GM06990 (cell line): Measurements from ENCODE around the gene RPS3A.
"Not testable (repeated sequence)": the region's sequence is repeated elsewhere in the genome, so short reads cannot be mapped to it uniquely, and the experiment has no call there.

Experiments used
- DNase-seq: peaks from one replicate; pipeline ENCODE4 v3.0.0-alpha.2; 2011; ENCODE audit not compliant: insufficient read length; ENCODE audit errors: extremely low read depth
- H3K27me3 ChIP-seq: replicated peaks from 2 replicates; pipeline ENCODE4 v1.6.0; 2011; ENCODE audit warnings: low read length; ENCODE audit not compliant: control insufficient read depth, insufficient read depth
- H3K36me3 ChIP-seq: 2 replicates; pipeline ENCODE4 v1.5.1; 2011; ENCODE audit warnings: low read length; ENCODE audit not compliant: control insufficient read depth, insufficient read depth
- H3K4me3 ChIP-seq: replicated peaks from 2 replicates; pipeline ENCODE4 v1.5.1; 2011; ENCODE audit warnings: low read depth, mild to moderate bottlenecking, control low read depth, low read length
- TF ChIP-seq, protein P1 (sequence below): IDR thresholded peaks from 2 replicates; pipeline ENCODE4 v1.5.1; 2011; ENCODE audit warnings: low read length, control low read depth, mild to moderate bottlenecking, inconsistent platforms; ENCODE audit not compliant: insufficient read depth, poor library complexity, severe bottlenecking

The RPS3A gene

GRCh38 chr4:151117371-151117962 is 18.0 kb downstream of the RPS3A start:
- peaks cover 2% of the 10 kb centered on the region; the same call in 1 of the 2 replicates for H3K36me3 ChIP-seq

GRCh38 chr4:151129796-151130195 is 30.4 kb downstream of the RPS3A start:
- no peaks in the 10 kb centered on the region for H3K36me3 ChIP-seq
- H3K27me3 ChIP-seq, result no peaks in the 10 kb centered on the region
- H3K4me3 ChIP-seq, result no peak overlapping the region
- TF ChIP-seq, protein P1, sequence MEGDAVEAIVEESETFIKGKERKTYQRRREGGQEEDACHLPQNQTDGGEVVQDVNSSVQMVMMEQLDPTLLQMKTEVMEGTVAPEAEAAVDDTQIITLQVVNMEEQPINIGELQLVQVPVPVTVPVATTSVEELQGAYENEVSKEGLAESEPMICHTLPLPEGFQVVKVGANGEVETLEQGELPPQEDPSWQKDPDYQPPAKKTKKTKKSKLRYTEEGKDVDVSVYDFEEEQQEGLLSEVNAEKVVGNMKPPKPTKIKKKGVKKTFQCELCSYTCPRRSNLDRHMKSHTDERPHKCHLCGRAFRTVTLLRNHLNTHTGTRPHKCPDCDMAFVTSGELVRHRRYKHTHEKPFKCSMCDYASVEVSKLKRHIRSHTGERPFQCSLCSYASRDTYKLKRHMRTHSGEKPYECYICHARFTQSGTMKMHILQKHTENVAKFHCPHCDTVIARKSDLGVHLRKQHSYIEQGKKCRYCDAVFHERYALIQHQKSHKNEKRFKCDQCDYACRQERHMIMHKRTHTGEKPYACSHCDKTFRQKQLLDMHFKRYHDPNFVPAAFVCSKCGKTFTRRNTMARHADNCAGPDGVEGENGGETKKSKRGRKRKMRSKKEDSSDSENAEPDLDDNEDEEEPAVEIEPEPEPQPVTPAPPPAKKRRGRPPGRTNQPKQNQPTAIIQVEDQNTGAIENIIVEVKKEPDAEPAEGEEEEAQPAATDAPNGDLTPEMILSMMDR, result no peak
- DNase-seq, result no peak

More at GRCh38 chr4:151117371-151117962, 18.0 kb downstream of the RPS3A start:
- TF ChIP-seq, protein P1, result peak; percentile 75
- peak; percentile 29 for DNase-seq
- H3K4me3 ChIP-seq, result no peak overlapping the region
- no peaks in the 10 kb centered on the region for H3K27me3 ChIP-seq

GRCh38 chr4:151133311-151133710 is 33.9 kb downstream of the RPS3A start:
- TF ChIP-seq, protein P1, result no peak

DNA sequence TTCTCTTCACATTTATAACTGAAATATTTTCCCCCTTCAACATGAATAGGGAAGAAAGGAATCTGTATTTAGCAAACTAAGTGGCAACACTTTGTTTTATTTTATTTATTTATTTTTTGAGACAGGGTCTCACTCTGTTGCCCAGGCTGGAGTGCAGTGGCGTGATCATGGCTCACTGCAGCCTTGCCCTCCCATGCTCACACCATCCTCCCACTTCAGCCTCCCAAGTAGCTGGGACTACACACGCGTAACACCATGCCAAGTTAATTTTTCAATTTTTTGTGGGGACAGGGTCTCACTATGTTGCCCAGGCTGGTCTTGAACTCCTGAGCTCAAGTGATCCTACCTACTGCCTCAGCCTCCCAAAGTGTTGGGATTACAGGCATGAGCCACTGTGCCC is 36.6 kb downstream of the RPS3A start:
- not testable (repeated sequence) for DNase-seq, H3K27me3 ChIP-seq, H3K36me3 ChIP-seq, H3K4me3 ChIP-seq

More at GRCh38 chr4:151133311-151133710, 33.9 kb downstream of the RPS3A start:
- no peaks in the 10 kb centered on the region for H3K36me3 ChIP-seq
- no peak for DNase-seq
- no peaks in the 10 kb centered on the region for H3K27me3 ChIP-seq
- no peak overlapping the region for H3K4me3 ChIP-seq

GRCh38 chr4:151139814-151140213 is 40.4 kb downstream of the RPS3A start:
- H3K27me3 ChIP-seq, result no peaks in the 10 kb centered on the region
- no peaks in the 10 kb centered on the region for H3K36me3 ChIP-seq
- no peak for DNase-seq
- no peak overlapping the region for H3K4me3 ChIP-seq
- TF ChIP-seq, protein P1, result no peak

- Histone ChIP-seq H3K4me3 (no peak overlapping the region), H3K36me3 (no peaks in the 10 kb centered on the region), H3K27me3 (no peaks in the 10 kb centered on the region)
- TF ChIP-seq, protein P1, result no peak
- DNase-seq, result no peak
These were observed 43.3 kb downstream of the RPS3A start for GRCh38 chr4:151142758-151143157.
